GM20000 (cell line): Measurements from ENCODE around the gene C8G.

Experiments
- DNase-seq: peaks from one replicate; pipeline ENCODE4 v3.0.0; 2012; ENCODE audit warnings: low spot score
- CTCF ChIP-seq: IDR thresholded peaks from 2 replicates; pipeline ENCODE4 v1.5.1; 2012; ENCODE audit warnings: mild to moderate bottlenecking, control low read depth; ENCODE audit errors: extremely low read depth, missing control alignments

C8G gene

DNA sequence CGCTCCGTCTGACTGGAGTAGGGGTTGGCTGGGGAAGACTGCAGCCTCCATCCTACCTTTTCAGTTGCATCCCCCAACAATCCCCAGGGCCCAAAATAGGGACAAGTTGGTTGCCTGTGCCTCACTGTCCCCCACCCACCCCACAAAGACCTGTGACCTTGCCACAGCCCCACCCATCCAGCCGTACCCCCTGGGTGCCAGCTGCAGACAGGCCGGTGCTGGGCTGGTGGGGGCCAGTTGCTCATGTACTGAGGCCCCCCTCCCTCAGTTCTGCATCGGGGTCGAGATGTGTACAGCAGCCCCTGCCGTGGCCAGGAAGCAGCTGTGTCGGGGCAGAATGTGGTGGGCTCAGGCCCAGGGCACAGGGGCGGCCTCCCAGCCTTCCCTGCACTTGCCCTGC, 38.1 kb downstream of the C8G start:
- TF ChIP-seq CTCF = no peak
- DNase-seq = no peak

GRCh38 chr9:136983656-136984314, 38.7 kb downstream of the C8G start:
- no peak for DNase-seq
- no peak for TF ChIP-seq CTCF

- TF ChIP-seq CTCF = no peak
- no peak for DNase-seq
Observed at GRCh38 chr9:136984464-136985026, 39.5 kb downstream of the C8G start.

DNA sequence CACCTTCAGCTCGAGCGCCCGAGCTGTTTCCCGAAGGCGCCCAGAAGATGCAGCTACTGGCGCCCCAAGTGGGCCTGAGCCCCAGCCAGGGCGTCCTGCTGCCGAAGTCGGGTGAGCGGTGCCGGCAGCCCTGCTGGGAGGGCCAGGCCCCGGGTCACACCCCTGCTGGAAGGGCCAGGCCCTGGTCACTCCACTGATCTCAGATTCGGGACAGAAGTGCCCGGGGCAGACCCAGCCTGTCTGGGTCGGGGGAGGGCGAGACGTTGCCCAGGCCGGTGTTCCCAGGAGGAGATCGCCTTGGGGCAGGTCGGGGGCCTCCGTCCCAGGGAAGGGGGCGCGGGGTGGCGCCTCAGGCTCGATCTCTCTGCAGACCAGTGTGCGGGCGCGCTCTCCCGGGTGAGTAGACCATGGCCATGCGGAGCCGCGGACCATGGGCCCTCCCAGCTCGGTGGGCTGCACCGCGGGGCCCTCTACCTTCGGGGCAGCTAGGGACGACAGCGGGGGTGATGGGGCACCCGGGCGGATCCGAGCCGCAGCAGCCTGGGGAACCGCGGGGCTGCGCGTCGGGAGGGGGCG, 40.1 kb downstream of the C8G start:
- TF ChIP-seq CTCF = no peak
- no peak for DNase-seq

GRCh38 chr9:136985853-136986252, 40.8 kb downstream of the C8G start:
- no peak for TF ChIP-seq CTCF

GRCh38 chr9:136988872-136989271, 43.8 kb downstream of the C8G start:
- TF ChIP-seq CTCF = no peak
- DNase-seq = no peak

More at GRCh38 chr9:136985853-136986252, 40.8 kb downstream of the C8G start:
- no peak for DNase-seq

DNA sequence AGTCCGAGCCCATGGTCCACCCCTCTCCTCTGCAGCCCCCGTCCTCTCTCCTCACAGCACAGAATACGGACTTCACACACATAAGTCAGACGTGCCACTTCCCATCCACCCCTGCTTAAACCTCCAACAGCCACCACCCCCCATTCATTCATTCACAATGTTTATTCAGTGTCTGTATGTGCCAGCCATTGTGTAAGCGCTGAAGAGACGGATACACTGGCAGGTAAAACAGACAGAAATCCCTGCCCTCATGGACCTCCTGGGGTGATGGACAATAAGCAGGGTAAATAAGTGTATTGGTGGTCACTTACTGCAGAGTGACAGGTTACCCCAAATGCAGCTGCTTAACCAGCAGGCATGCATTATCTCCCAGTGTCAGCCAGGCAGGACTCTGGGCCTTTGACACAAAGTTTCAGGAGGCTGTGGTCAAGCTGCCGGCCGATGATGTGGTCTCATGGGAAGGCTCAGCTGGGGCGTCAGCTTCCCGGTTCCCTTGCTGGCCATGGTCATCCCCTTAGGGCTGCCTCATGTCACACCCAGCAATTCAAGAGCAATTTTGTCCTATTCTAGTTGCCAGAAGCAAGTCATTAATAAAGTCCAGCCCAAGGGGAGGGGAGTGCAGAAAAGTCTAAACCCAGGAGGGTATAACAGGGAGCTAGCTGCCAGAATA, 45.3 kb downstream of the C8G start:
- no peak for TF ChIP-seq CTCF
- no peak for DNase-seq
